Fibroblast of skin of abdomen (primary cell): Measurements from ENCODE around the gene NUP210L.
"Not testable (repeated sequence)": the region's sequence is repeated elsewhere in the genome, so short reads cannot be mapped to it uniquely, and the experiment has no call there.

ENCODE experiments used
- DNase-seq: peaks from one replicate; pipeline ENCODE4 v3.0.0-alpha.2; 2013

The NUP210L gene

DNA sequence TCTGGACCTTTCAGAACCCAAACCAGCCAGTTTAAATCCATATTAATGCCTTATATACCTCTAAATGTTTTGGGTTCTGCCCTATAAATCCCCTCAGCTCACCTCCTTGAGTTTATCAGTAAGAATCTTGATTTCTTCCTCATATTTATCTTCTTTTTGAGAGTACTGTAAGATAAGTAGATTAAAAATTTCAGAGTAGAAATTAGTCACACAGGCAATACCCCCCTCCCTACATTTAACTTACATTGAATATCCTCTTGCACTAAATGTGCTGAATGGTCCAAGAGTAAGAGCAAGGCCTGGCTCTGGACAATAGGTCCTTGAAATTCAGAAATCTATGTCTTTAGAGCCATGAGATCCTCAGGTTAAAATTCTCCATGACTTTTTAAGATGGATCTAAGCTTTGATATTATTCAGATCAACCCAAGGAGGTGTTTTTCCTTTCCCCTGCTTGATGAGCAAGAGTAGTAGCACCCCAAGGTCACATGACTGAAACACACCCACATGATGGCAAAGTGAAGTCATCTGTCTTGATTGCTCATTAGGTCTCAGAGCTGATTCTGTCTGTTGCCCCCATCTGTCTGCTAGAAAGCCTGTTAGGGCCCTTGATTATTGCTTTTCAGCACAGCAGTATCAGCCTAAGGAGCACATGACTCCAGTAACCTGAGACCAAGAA is 15.8 kb upstream of the NUP210L start:
- DNase-seq = no peak

DNA sequence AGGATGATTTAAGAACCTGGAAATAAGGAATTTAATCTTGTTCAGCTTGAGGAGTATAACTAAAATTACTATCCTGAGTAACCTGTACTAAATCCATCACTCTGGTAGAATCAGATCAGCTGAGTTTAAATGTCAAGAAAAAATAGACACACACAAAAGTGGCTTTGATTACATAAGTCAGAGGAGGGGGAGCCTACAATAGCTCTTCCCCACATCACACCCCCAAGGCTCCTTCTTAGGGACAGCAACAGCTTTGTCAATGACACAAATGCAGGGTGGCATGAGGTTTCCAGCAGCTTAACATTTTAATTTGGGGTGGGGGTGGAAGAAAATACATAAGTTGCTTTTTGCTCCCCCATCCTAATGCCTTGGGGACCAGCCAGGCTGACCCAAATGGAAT is 12.6 kb upstream of the NUP210L start:
- no peak for DNase-seq

DNA sequence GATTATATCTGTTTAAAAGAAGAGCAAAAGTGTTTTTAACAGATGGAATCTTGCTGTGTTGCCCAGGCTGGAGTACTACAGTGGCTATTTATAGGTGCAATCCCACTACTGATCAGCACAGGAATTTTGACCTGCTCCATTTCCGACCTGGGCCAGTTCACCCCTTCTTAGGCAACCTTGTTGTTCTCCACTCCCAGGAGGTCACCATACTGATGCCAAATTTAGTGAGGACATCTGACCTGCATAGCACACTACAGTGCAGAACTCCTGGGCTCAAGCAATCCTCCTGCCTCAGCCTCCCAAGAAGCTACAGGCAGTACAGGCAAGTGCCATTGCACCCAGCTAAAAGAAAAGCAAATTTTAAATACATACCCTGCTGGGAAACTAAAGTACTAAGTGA is 11.3 kb upstream of the NUP210L start:
- no peak for DNase-seq

DNA sequence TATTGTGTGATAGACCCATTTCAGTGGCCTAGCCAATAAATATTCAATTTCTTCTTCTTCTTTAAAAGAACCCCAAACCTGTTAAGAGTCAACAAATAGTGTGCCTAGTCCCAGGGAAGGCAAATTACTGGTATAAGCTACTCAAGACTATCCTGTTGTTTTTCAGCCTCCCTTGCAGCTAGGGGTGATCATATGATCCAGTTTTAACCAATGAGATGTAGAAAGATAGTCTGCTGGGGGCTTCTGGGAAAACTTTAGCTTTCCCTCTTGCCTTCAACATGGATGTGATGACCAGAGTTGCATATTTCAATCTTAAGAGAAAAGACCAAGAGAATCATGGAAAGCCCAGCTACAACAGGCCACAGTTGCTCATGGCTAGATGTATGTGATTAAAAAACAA is 4.7 kb upstream of the NUP210L start:
- no peak for DNase-seq

DNA sequence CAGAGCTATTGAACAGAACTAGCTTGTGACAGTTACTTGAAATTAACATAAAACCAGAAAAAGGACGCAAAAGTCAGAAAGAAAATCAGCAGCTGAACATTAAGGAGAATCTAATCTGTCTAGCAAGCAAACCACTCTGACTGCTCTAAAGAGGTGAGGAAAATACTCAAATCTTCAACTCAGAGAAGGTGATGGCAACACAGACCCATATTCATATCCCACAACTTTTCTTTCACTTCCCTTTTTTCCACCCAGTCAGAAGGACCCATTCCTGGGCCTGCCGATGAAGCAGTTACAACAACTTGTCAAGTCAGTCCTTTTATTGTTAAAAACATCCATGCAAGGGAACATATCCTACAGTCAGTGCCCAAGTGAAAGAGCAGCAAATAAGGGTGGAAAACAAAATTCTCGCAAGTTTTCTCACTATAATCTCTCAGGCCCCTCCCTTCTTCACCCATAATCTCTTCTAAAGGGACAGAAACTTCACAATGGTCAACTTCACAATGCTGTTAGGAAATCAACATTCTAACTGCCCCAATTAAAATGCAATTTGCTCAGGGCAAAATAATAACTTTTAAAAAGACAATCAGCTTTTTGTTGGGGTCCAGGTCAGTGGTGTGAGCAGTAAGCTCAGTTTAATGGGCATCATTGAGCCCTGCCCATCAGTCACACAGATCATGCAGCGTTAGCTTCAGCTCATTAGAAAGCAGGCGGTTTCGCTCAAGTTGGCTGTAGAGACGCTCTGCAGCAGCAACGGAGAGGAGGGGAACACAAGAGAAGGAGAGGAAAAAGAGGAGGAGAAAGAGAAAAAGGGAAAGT is 3.6 kb upstream of the NUP210L start:
- DNase-seq = no peak

DNA sequence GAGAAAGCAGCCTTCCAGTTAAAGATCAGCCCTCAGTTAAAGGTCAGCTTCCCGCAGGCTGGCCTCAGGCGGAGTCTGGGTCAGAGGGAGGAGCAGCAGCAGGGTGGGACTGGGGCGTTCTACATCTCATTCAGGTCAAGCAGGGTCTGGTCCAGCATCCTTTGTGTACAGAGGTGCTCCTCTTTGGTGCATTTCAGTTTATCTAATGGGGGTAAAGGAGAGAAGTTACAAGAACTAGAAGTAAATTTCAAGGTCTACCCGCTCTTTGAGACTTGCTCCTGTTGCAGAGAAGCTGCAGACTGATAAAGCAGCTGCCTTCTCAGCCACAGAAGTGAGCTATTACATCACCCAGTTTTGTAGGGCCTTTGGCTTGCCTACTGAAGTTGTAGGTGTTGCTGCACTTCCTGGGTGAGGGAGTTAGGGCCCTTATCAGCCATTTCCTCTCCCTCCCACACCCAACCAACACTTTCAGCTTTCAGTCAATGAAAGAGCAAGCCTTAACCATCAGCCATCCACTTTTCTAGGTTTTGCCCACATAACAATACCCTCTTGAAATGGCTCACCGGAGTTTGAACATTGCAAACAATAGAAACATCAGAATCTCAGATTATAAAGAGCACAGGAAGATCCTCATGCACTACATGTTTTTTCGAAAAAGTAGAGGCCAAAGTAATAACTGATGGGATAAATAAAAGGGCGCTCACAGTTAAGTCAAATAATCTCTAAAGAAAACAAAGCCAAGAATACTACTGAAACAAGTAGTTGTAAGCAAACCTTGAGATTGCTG is 2.8 kb upstream of the NUP210L start:
- DNase-seq = no peak

DNA sequence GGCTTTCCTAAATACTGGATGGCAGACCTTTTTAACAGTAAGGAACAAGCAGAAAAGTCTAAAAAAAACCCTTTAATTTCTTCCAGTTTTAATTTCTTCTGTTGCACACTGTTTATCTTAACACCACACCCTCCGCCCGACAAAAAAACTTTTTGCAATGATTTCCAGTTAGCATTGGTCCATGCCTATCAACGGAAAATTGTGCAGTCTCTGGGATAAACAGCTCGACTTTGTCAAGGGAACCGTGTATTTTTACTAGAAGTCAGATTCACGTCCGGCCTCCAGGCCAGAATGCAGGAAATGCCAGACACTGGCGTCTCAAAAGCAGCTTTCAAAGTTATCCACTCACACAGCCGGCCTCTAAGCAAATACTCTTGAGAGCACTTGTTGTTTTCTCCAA is 378 bp upstream of the NUP210L start:
- DNase-seq = peak; percentile 13

DNA sequence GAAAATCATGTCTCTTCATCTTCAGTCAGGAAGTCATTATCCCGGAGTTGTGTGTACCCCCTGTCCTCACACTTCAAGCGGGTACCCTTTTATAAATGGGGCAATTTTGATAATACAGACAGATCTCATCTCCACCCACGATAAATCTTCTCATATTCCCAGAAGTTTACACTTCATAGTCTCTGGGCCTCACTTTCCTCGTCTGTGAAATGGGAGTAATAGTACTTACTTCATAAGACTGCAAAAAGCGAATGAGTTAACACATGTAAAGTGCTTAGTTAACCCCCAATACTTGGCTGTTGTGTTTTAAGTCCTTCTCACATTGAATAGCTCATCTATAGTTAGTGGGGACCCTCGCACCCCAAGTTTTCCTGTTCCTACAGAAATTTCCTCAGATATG is 820 bp downstream of the NUP210L start:
- no peak for DNase-seq

DNA sequence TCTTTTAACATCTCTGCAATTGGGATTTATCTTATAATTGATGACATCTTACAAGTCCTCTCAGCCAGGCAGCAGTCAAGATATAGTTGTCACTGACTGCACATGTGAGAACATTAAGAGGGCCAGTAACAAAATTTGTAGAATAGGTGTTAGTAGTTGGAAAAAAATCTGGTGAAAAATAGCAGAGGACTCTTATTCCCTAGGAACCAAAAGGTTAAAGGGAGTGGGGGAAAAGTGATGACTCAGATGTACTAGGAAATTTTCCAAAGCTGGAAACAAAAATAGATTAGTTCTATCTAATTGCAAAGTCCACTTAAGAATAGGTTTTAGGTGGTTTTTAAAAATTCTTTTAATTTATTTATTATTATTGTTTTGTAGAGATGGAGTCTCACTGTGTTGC is 3.6 kb downstream of the NUP210L start:
- no peak for DNase-seq

DNA sequence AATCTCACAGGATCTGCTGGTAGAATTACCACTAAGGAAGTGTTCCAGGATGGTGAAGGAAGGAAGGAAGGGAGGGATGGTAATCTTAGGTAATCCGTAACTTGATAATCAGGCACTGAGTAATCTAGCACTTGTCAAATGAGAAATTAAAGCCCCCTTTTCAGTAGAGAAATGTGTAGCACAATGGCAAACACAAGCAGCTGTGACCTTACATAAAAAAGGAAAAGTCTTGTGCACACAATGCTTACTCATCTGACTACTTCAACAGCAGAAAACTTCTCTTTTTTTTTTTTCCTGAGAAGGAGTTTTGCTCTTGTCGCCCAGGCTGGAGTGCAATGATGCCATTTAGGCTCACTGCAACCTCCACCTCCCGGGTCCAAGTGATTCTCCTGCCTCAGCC is 6.1 kb downstream of the NUP210L start:
- no peak for DNase-seq

DNA sequence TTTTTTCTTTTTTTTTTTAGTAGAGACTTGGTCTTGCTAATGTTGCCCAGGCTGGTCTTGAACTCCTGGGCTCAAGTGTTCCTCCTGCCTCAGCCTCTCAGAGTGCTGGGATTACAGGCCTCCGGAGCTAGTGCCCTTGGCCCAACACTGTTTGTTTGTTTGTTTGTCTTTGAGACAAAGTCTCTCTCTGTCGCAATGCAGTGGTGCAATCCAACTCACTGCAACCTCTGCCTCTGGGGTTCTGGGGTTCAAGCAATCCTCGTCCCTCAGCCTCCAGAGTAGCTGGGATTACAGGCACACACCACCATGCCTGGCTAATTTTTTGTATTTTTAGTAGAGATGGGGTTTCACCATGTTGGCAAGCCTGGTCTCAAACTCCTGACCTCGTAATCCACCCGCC is 7.4 kb downstream of the NUP210L start:
- not testable (repeated sequence) for DNase-seq

DNA sequence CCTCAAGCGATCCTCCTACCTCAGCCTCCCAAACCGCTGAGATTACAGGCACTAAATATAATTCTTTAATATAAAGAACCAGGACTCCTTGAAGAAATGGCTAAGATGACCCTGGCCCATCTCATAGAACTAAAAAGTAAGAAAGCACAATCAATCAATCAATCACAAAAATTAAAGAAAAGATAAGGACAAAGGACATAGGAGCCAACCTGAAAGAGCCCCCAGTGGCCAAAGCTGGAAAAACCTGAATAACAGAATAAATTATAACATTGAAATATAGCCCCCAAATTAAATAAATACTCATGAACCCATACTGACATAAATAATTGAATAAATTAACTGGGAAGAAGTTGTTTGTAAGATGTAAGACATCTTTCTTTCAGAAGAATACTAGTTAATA is 8.9 kb downstream of the NUP210L start:
- DNase-seq = no peak

DNA sequence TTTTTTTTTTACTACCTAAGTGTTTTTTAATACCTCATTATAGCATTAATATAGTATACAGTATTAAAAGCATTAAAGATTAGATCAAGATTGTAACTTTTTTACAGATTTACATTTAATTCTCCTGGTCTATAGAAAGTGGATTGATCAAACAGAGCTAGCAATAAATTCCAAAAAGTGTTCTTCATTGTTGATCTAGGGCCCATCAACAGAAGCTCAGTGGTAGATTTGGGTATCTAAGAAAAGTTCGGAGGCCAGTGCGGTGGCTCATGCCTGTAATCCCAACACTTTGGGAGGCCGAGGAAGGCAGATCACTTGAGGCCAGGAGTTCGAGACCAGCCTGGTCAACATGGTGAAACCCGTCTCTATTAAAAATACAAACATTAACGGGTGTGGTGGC is 12.5 kb downstream of the NUP210L start:
- DNase-seq = no peak

DNA sequence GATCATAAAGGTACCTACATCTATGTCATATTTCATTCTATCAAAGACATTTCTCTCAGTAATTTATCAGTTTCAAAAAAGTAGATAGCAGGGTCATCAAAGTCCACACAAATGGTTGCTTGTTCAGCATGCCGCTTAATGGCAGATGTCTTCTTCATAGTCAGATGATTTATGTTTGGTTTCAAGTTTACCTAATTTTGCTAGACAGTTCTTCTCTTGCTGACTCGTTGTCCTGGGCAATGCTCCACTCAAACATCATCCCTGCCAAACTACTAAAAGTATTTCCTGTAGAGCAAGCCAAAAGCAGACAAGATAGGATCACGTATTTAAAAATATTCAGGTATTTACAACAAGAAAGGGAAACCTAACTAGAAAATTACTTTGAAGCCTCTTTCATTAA is 13.6 kb downstream of the NUP210L start:
- DNase-seq = peak; percentile 41

DNA sequence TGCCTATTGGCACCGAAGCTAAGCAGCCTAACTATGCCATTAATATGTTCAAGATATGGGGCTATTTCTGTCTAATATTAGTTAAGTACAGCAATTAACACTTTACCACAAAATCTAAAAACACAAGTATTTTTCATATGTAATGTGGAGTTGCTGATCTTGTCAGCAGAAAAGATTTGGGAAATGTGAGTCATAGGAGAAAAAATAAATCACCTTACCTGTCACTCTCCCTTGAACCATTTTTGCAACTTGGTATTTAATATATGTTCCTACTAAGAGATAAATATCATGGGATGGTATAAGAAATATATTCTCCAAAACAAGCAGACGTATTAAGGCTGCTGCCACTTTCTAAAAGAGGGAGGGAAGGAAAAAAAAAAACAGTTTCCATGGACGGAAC is 17.0 kb downstream of the NUP210L start:
- no peak for DNase-seq

DNA sequence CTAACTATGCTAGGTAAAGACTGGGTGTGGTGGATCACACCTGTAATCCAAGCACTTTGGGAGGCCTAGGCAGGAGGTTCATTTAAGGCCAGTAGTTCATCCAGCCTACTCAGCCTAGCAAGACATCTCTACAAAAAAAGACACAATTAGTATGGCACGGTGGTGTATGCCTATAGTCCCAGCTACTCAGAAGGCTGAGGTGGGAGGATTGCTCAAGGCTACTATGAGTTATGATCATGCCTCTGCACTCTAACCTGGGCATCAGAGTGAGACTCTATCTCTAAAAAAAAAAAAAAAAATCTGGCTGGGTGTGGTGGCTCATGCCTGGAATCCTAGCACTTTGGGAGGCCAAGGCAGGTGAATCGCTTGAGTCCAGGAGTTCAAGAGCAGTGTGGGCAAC is 21.6 kb downstream of the NUP210L start:
- no peak for DNase-seq

DNA sequence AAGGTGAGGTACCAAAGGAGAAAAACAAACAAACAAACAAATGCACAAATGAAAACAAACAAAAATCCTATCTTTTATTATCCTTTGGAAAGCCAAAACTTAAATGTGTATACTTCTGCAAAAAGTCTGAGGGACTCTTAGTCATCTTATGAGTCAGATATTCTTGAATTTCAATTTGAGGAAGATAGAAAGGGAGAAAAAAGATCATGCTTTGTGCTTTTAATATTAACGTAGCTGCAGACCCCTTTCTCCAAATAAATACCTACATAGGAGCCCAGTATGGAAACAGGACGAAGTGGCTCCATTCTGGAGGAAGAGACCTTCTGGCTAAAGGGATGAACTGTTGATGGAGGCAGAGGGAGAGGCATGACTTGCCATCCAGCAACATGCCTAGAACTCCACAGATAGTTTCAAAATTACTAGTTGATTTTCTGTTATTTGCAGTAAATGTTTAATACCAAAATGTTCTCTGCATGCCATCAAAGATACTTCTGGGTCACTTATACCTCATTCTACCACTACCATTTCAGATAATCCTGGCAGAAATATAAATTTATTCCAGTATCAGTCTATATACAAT is 25.4 kb downstream of the NUP210L start:
- DNase-seq = no peak

DNA sequence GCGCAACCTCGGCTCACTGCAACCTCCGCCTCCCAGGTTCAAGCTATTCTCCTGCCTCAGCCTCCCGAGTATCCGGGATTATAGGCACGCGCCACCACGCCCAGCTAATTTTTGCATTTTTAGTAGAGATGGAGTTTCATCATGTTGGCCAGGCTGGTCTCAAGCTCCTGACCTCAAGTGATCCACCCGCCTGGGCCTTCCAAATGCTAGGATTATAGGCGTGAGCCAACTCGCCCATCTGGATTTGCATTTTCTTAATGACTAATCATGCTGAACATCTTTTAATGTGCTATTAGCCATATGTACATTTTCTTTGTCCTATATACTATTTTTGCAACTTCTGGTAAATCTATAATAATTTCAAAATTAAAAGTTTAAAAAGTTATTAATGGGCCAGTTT is 31.7 kb downstream of the NUP210L start:
- not testable (repeated sequence) for DNase-seq

DNA sequence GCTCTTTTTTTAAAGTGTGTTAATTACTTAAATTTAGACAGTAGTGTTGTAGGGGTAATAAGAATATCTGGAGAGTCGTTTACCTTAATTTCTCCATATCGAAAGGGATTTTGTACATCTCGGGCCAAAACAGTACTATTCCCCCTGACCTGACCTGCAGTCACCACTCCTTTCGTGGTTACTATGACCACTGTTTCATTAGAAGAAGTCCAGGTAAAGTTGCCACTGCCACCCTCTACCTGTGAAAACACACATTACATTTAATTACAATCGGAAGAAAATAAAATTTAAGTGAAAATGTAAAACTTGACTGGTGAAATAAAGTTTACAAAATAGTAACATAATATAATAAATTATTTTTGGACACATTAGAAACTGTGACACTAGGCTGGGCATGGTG is 37.2 kb downstream of the NUP210L start:
- DNase-seq = no peak

DNA sequence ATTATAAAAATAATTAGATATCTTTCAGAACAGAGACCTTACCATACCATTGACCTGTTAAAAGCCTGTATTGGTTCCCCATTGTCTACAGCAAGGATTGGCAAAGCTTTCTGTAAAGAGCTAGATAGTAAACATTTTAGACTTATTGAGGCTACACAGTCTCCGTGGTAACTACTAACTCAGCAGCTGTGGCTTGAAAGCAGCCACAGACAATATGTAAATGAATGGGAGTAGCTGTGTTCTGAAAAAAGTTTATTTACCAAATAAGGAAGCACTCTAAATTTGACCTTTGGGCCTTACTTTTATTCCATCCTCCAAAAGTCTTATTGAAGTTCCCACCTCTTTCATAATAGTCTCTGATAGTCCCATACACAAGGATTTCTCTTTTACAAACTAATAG is 39.7 kb downstream of the NUP210L start:
- no peak for DNase-seq

DNA sequence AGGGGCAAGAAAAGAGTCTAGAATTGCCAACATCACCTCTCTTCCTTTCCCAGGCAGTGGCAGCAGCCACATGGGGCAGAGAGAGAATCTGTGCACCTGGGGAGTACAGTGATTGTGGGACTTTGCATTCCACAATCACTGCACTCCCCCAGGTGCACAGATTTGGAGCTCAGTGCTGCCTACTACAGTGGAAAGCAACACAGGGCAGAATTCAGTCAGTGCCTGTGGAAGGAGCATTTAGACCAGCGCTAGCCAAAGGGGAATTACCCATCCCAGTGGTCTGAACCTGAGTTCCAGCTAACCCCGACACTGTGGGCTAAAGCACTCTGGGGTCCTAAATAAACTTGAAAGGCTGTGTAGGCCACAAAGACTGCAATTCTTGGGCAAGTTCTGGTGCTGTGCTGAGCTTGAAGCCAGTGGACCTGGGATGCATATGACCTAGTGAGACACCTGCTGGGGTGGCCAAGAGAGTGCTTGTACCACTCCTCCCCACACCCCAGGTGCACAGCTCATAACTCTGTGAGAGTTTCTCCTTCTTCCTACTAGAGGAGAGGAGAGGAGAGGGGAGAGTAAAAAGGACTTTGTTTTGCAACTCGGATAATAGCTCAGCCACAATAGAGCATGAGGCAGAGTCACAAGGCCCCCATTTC is 50.3 kb downstream of the NUP210L start:
- no peak for DNase-seq

DNA sequence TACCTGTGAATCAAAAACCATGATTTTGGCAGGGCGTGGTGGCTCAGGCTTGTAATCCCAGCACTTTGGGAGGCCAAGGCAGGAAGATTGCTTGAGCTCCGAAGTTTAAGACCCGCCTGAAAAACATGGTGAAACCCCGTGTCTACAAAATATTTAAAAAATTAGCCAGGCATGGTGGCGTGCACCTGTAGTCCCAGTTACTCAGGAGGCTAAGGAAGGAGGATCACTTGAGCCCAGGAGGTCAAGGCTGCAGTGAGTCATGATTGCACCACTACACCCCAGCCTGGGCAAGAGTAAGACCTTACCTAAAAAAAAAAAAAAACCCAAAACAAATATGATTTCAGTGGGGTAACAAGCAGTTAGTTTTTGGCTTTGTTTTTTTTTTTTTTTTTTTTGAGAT is 54.7 kb downstream of the NUP210L start:
- not testable (repeated sequence) for DNase-seq

DNA sequence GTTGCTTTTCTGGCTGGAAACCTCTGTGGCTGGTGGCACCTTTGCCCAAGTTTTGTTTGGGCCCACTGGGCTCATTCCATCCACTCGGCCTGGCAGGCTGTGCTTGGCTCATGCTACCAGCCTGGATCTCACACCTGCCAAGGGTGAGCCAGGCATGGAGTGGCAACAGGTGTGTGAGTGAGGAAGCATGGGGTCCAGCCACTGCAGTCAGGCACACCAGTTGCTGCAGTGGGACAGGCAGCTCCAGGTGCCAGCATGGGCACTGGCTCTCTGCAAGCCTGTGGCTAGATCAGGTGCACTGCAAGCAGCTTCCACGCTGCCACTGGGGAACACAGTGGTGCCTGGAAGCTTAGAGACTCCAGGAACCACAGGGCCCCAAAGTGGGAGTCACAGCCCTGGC is 57.0 kb downstream of the NUP210L start:
- DNase-seq = no peak
